ENCODE measurements around the gene HAUS7. TPM values are rescaled to one million over a fixed set of nuclear protein-coding genes. Genes with fewer than 3 reads are reported as not detected.

The HAUS7 gene
- 51.1 to 62.7 TPM (median 55.5 TPM) in 5 replicates for total RNA-seq (2022; extraction: Qiagen RNA extraction)

GRCh38 chrX:153470411-153471363, at the start of gene HAUS7:
Gene HAUS7 (minus strand): TSS chrX:153470576. CDS start chrX:153470557, 19 bp downstream.

GRCh38 chrX:153517423-153517822, 47.0 kb upstream of the HAUS7 start, which contains the start of gene ATP2B3:
Gene ATP2B3 (plus strand): TSS chrX:153517642. CDS start chrX:153536248, 18,606 bp downstream.

GRCh38 chrX:153494541-153495361, 24.4 kb upstream of the HAUS7 start, which contains the start of gene BGN:
Gene BGN (plus strand): TSS chrX:153494980. CDS start chrX:153504632, 9,652 bp downstream.

DNA sequence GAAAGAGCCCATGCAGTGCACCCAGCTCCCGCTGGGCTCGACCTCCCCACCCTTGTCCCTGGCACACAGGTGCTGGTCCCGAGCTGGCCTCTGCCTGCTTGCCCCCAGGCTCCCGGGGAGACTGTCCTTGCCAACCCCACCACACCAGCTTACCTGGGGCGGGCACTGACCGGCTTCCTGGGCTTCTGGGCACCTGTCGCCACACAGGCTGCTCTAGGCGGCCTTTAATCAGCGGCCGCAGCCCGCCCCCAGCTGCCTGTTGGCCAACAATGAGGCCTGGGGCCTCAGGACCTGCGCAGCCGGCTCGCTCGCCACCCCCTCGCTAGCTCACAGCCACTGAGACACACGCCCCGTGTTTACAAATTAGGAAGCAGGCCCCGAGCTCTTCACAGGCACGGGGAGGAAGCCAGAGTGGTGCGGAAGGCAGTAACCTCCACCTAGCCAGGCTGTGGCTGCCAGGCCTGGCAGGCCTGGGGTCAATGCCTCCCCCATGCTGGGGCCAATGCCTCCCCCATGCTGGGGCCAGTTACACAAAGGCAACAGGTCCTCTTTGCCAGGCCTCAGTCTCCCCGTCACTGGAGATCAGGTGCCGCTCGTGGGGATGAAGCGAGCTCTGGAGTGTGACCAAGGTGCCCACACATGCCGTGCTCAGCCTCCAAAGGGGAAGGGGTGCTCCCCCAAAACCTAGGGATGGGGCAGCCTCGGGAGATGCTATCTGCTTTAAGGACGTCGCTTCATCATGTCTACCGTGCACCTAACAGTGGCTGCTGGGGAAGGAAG, 24.3 kb downstream of the HAUS7 start, which contains the start of gene TREX2:
Gene TREX2, minus strand, starts transcription at position 201 of the 780 bp plus-strand sequence. CDS start 626 bp downstream, outside the sequence.

DNA sequence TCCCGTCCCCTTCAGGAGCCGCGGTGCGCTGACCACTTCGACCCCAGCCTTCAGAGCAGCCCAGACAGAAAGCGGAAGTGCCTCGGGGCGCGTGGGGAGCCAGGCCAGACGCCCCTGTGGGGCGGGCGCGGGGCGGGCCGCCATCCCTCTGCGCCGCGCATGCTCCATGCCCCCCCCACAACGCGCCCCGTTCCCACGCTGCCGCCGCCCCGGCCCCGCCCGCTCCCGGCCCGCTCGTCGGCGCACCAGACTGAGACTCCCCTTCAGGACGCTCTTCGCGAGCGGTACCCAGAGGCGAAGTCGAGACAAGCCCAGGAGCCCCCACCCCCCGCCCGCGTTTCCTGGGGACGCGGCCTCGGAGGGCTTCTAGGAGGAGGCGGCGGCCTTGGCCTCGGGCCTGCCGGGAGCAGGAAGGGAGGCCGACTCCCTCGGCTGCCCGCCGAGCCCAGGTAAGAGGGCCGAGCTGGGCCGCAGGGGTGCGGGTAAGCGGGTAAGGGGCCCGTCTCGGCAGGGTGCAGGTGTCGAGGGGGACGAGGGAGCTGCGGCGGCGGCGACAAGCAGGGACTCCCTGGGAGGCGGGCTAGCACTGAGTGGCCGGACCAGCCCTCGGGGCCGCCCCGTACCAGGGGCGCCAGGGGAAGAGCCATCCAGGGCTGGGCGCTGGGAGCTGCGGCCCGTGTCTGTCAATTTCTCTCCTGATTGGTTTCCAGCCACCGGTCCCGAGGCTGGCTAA, 59.0 kb downstream of the HAUS7 start, which contains the start of gene ZFP92:
Gene ZFP92, plus strand, starts transcription at position 218 of the 733 bp plus-strand sequence. CDS start 6,851 bp downstream, outside the sequence.

DNA sequence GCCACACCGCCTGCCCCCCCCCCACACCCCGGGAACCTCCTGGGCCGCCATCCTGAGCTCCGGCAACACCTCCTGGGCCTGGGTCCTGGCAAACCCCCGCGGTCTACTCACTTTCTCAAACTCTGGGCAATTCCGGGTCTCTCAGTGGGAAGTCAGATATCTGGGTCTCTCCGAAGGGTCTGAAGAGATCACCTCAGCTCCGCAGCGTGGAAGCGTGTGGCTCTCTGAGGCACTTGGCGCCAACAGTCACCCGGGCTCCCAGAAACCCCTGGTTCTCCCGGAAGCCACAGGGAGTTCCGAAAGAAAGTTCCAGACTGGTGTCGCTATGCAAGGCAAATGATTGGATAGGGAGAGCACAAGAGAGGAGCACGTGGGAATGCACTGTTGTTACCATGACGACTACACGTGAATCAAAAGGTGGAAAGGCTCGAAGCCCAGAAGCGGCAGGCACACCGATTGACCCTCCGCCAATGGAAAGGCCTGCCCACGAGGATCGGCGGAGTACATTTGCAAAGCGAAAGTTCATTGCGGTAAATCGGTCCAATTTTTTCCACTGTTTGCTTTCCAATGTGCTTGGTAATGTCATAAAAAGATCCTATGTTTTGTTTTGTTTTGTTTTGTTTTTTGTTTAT, 69.1 kb downstream of the HAUS7 start, which contains the start of gene PNMA6E:
Gene PNMA6E, minus strand, starts transcription at position 218 of the 632 bp plus-strand sequence. CDS start 2,501 bp downstream, outside the sequence.

Other genes with a start within 250 kb of the HAUS7 start
- 0.02 TPM in 1 of 5 replicates, not detected in the others for gene PNMA6F, start 148.8 kb downstream of the HAUS7 start, total RNA-seq (2022; extraction: Qiagen RNA extraction)
- gene ZNF275, start 136.4 kb downstream of the HAUS7 start, total RNA-seq (2022; extraction: Qiagen RNA extraction): 4.6 to 6.6 TPM (median 5.8 TPM) in 5 replicates
- gene PNMA6E, start 69.2 kb downstream of the HAUS7 start, total RNA-seq (2022; extraction: Qiagen RNA extraction): 0.03 TPM in 1 of 5 replicates, not detected in the others
- 0.52 to 0.62 TPM (median 0.56 TPM) in 5 replicates for gene ZFP92, start 59.1 kb downstream of the HAUS7 start, total RNA-seq (2022; extraction: Qiagen RNA extraction)
- gene TREX2, start 24.5 kb downstream of the HAUS7 start, total RNA-seq (2022; extraction: Qiagen RNA extraction): 1.2 to 1.8 TPM (median 1.5 TPM) in 5 replicates
- gene BGN, start 24.4 kb upstream of the HAUS7 start, total RNA-seq (2022; extraction: Qiagen RNA extraction): not detected in 5 replicates
- gene ATP2B3, start 47.1 kb upstream of the HAUS7 start, total RNA-seq (2022; extraction: Qiagen RNA extraction): 0.05 to 0.31 TPM (median 0.12 TPM) in 5 replicates
- gene CCNQ, start 128.6 kb upstream of the HAUS7 start, total RNA-seq (2022; extraction: Qiagen RNA extraction): 40.9 to 59.7 TPM (median 57.6 TPM) in 5 replicates
- 1.0 to 1.6 TPM (median 1.5 TPM) in 5 replicates for gene DUSP9, start 176.6 kb upstream of the HAUS7 start, total RNA-seq (2022; extraction: Qiagen RNA extraction)
- gene PNCK, start 203.2 kb upstream of the HAUS7 start, total RNA-seq (2022; extraction: Qiagen RNA extraction): 0.13 to 0.44 TPM (median 0.26 TPM) in 3 of 5 replicates, not detected in the others
- gene SLC6A8, start 217.3 kb upstream of the HAUS7 start, total RNA-seq (2022; extraction: Qiagen RNA extraction): 10.0 to 14.5 TPM (median 12.6 TPM) in 5 replicates